ENCODE measurements around the gene VIPAS39.
"Not testable (repeated sequence)": the region's sequence is repeated elsewhere in the genome, so short reads cannot be mapped to it uniquely, and the experiment has no call there.

Gene VIPAS39

GRCh38 chr14:77424862-77425261, 32.5 kb downstream of the VIPAS39 start:
- no peak overlapping the region for H3K27ac ChIP-seq
- peaks cover 9% of the 10 kb centered on the region for H3K36me3 ChIP-seq
- DNase-seq, result no peak
- no peak overlapping the region for H3K4me3 ChIP-seq (ENCODE audit: low read depth, low read length)
- TF ChIP-seq CTCF (IDR thresholded peaks at IDR 0.05; ENCODE audit: low read depth, low read length), result no peak
- no peaks in the 10 kb centered on the region for H3K27me3 ChIP-seq (ENCODE audit: insufficient read depth, low read depth, severe bottlenecking)
- H3K9me3 ChIP-seq (ENCODE audit: severe bottlenecking), result no peaks in the 10 kb centered on the region

GRCh38 chr14:77423423-77423822, 34.0 kb downstream of the VIPAS39 start, which contains the start of gene NOXRED1:
Gene NOXRED1 (minus strand): TSS chr14:77423523. CDS start chr14:77422889, 634 bp downstream.
- no peak for TF ChIP-seq CTCF (IDR thresholded peaks at IDR 0.05; ENCODE audit: low read depth, low read length)
- DNase-seq, result no peak
- Histone ChIP-seq H3K27ac (no peak within 1 kb of the TSS), H3K9me3 (ENCODE audit: severe bottlenecking) (no peaks in the 10 kb centered on the region), H3K27me3 (ENCODE audit: insufficient read depth, low read depth, severe bottlenecking) (no peaks in the 10 kb centered on the region), H3K4me3 (ENCODE audit: low read depth, low read length) (no peak within 1 kb of the TSS), H3K36me3 (peaks cover 9% of the 10 kb centered on the region)

- TF ChIP-seq CTCF (IDR thresholded peaks at IDR 0.05; ENCODE audit: low read depth, low read length), result no peak
- no peaks in the 10 kb centered on the region; the same call in 1 of the 2 replicates for H3K36me3 ChIP-seq
These were observed 36.2 kb downstream of the VIPAS39 start for GRCh38 chr14:77421201-77421600.

GRCh38 chr14:77416836-77417235, 40.6 kb downstream of the VIPAS39 start:
- Histone ChIP-seq H3K36me3 (no peaks in the 10 kb centered on the region), H3K9me3 (ENCODE audit: severe bottlenecking) (no peaks in the 10 kb centered on the region), H3K4me3 (ENCODE audit: low read depth, low read length) (no peak overlapping the region), H3K27ac (no peak overlapping the region), H3K27me3 (ENCODE audit: insufficient read depth, low read depth, severe bottlenecking) (no peaks in the 10 kb centered on the region)
- DNase-seq, result no peak
- TF ChIP-seq CTCF (IDR thresholded peaks at IDR 0.05; ENCODE audit: low read depth, low read length), result no peak

More at GRCh38 chr14:77421201-77421600, 36.2 kb downstream of the VIPAS39 start:
- Histone ChIP-seq H3K4me3 (ENCODE audit: low read depth, low read length) (no peak overlapping the region), H3K27ac (no peak overlapping the region), H3K27me3 (ENCODE audit: insufficient read depth, low read depth, severe bottlenecking) (no peaks in the 10 kb centered on the region), H3K9me3 (ENCODE audit: severe bottlenecking) (no peaks in the 10 kb centered on the region)
- DNase-seq, result no peak

- not testable (repeated sequence) for H3K27me3 ChIP-seq (ENCODE audit: insufficient read depth, low read depth, severe bottlenecking); H3K36me3 ChIP-seq; DNase-seq; H3K4me3 ChIP-seq (ENCODE audit: low read depth, low read length); H3K9me3 ChIP-seq (ENCODE audit: severe bottlenecking); H3K27ac ChIP-seq
These were observed 41.3 kb downstream of the VIPAS39 start for GRCh38 chr14:77416098-77416497.

GRCh38 chr14:77415403-77416030, 41.9 kb downstream of the VIPAS39 start:
- H3K27ac ChIP-seq; H3K27me3 ChIP-seq (ENCODE audit: insufficient read depth, low read depth, severe bottlenecking): not testable (repeated sequence)

GRCh38 chr14:77409131-77409533, 48.3 kb downstream of the VIPAS39 start:
- no peaks in the 10 kb centered on the region for H3K9me3 ChIP-seq (ENCODE audit: severe bottlenecking)
- no peaks in the 10 kb centered on the region for H3K27me3 ChIP-seq (ENCODE audit: insufficient read depth, low read depth, severe bottlenecking)
- no peak overlapping the region for H3K27ac ChIP-seq
- peak; percentile 48 for TF ChIP-seq CTCF (IDR thresholded peaks at IDR 0.05; ENCODE audit: low read depth, low read length)
- DNase-seq, result peak; percentile 36
- no peaks in the 10 kb centered on the region for H3K36me3 ChIP-seq
- H3K4me3 ChIP-seq (ENCODE audit: low read depth, low read length), result no peak overlapping the region

More at GRCh38 chr14:77415403-77416030, 41.9 kb downstream of the VIPAS39 start:
- DNase-seq; H3K9me3 ChIP-seq (ENCODE audit: severe bottlenecking); H3K36me3 ChIP-seq; H3K4me3 ChIP-seq (ENCODE audit: low read depth, low read length): not testable (repeated sequence)

Measured in WERI-Rb-1 (cell line).